Fibroblast of villous mesenchyme (primary cell): Measurements from ENCODE around the gene KCNK5. TPM values are rescaled to one million over a fixed set of nuclear protein-coding genes. Genes with fewer than 3 reads are reported as not detected.

Experiments
- DNase-seq: peaks from one replicate; pipeline ENCODE4 v3.0.0-alpha.2; 2010; ENCODE audit warnings: low read depth
- H3K4me3 ChIP-seq: 2 replicates; pipeline ENCODE4 v1.5.1; 2011; ENCODE audit warnings: low read depth, mild to moderate bottlenecking, low read length
- CTCF ChIP-seq: IDR thresholded peaks from 2 replicates; pipeline ENCODE4 v1.5.1; 2012; ENCODE audit warnings: low read depth, mild to moderate bottlenecking, low read length; ENCODE audit not compliant: insufficient read depth
- total RNA-seq: library from RNA; depleted of rRNA; stranded (reverse); fragments of >200 nt; gene quantifications from 2 replicates; pipeline ENCODE4 v1.2.3, GENCODE V29; 2012

Gene KCNK5
- total RNA-seq, 1 donor = not detected

GRCh38 chr6:39190545-39191235 lies 38.6 kb downstream of the KCNK5 start:
- no peak for DNase-seq
- no peak for TF ChIP-seq CTCF
- no peak overlapping the region for H3K4me3 ChIP-seq

DNA sequence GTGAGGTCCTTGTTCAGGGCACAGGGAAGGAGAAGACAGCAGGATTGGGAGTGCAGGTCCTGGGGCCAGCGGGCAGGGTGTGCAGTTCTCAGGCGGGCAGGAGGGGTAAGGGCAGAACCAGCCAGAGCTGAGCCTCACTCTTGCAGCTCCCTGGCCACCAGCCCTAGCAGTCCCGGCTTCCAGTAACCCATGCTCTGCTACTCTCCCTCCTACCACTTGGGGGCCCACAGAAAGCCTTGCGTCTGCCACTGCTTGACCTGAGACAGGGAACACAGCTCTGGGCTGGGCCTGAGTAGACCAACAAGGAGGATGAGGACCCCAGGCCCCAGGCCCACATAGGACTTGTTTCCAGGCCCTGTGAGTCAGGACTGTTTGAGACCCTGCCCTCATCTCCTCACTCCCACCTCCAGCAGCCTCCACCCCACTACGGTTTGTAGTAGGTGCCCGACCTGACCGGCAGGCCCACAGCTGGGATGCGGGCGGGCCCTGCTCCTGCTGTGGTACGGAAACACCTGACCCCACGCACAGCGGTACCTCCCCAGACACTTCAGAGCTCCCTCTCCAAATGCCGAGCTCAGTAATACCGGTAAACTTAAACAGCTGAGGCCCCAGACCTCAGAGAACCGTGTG lies 39.2 kb downstream of the KCNK5 start:
- peak; percentile 22 for TF ChIP-seq CTCF
- no peak overlapping the region for H3K4me3 ChIP-seq
- DNase-seq = no peak

DNA sequence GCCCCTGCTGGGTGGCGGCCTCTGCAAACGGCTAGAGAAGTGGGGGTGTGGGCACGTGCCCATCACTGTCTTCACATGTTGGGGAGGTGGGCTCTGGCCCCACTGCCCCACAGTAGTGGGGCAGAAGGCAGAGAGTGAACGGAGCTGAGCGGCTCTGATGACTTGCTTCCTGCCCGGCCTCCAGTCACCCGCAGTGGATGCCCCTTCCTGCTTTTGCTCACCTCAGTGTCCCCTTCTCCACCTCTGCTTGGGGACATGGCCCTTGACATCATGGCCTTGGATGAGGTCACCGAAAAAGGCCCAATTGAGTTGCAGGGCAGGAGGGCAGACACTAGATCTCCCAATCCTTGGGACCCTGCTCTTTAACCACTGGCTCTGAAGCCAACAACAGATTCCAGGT lies 40.1 kb downstream of the KCNK5 start:
- no peak overlapping the region for H3K4me3 ChIP-seq

DNA sequence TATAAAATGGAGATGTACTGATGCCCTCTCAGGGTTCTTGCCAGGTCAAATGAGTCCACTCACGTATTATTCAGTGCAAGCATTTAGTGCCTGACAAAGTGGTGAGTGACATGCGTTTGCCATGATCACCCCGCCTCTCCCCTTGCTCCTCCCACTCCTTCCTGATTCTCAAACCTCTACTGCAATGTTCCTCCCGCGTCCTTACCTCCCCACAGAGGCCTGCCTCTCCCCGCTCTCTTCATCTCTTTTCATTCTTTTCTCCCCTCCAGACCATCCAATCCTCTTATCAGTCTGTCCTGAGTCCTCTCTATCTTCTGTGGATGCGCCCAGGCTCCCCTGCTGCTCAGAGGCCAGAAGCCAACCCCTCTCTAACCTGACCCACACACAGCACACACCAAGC lies 40.7 kb downstream of the KCNK5 start:
- no peak overlapping the region for H3K4me3 ChIP-seq
- no peak for DNase-seq
- TF ChIP-seq CTCF = no peak

More for the DNA sequence above, 40.1 kb downstream of the KCNK5 start:
- TF ChIP-seq CTCF = no peak
- no peak for DNase-seq

GRCh38 chr6:39188098-39188450 lies 41.2 kb downstream of the KCNK5 start:
- DNase-seq = no peak
- no peak for TF ChIP-seq CTCF
- no peak overlapping the region for H3K4me3 ChIP-seq

DNA sequence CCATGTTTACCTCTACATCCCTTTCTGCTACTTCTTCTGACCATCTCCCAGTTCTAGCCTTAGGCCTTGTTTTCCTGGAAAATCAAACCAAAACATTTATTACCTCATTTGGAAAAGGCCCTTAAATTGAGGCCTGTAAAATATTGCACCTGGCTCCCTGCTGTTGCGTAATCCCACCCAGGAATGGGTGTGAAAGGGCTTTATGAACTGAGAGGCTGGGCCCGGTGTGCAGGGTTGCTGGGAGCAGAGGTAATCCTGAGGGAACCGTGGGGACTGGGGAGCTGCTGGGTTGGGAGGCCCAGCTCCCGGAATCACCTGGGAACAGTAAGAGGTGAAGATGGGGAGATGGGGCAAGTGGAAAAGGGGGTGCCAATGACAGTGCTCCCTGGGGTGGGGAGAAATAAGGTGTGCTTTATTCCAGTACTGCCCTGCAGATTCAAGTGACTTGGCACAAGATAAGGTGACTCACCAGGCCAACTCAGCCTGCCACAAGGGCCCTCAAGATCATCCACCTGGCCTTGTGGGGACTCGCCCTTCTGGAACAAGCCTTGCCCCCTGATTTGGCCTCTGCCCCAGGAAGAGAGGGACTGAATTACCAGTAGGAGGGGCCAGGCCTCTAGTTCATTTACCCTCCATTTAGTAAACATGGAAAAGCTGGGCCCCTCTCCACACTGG lies 44.2 kb downstream of the KCNK5 start:
- no peak overlapping the region for H3K4me3 ChIP-seq
- no peak for DNase-seq
- TF ChIP-seq CTCF = no peak
